RCC 7860 (cell line): ENCODE measurements around the gene FOXO6.

Experiments
- DNase-seq: peaks from one replicate; pipeline ENCODE4 v3.0.0-alpha.2; 2015; ENCODE audit warnings: low spot score
- FAIRE-seq: peaks from 2 replicates; lab custom pipeline; 2012; peaks lifted over from hg19 to GRCh38; lab: Jason Lieb, UNC

The FOXO6 gene

DNA sequence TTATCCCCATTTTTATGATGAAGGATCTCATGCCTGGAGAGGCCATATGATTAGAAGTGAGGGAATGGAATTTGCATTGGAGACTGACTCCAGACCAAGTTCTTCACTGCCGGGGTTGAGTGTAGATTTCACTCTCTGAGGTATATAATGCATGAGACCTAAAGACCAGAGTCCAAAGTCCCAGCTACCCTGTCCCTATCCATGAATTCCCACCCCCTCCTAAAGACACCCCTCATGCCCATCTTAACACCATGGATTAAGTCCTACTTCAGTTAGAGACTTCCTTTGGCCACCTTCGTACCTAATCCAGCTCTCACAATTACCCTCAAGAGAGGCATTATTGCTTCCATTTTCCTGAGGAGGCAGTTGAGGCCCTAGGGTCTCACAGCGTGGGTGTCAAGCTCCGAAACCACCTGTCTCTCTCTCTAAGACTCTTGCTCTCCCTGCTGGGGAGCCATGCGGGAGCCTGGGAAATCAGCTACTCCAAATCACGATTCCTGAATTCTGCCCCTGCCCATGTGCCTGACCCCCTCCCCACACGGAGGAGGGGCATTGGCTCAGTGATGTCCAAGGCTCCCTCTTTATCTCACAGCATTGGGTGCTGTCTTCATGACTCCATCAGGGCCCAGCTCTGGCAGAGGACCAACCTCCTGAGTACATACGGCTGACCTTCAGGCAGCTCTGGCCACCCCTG is 11.7 kb upstream of the FOXO6 start:
- FAIRE-seq (no peak), DNase-seq (no peak)

- FAIRE-seq (no peak), DNase-seq (no peak)
Measured at GRCh38 chr1:41350055-41350378, 11.2 kb upstream of the FOXO6 start.

DNA sequence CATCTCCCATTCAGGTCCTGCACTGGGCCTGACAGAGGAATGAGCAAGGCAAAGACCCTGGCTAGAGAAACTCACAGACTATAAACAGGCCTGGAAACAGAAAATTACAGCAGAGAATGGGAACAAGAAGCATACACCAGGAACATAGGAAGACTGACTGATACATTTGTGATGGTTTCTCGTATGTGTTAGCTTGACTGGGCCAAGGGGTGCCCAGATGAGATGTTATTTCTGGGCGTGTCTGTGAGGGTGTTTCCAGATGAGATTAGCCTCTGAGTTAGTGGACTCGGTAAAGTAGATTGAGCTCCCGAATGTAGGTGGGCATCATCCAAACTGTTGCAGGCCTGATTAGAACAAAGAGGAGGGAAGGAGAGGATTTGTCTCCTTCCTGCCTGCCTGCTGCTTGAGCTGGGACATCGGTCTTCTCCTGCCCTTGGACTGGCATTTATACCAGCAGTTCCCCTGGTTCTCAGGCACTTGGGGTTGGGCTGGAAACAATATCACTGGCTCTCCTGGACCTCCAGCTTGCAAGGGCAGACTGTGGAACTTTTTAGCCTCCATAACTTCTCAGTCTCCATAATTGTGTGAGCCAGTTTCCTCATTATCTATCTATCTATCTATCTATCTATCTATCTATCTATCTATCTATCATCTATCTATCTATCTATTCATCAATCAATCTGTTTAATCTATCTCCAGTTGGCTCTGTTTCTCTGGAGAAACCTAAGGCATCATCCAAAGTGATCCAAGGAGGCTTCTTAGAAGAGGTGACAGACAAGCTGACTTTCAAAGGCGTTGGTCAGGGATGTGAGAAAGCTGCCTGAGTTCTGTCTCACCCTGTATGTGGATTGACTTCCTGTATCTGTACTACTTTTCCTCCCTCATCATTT is 9.7 kb upstream of the FOXO6 start:
- no peak for DNase-seq
- no peak for FAIRE-seq

DNA sequence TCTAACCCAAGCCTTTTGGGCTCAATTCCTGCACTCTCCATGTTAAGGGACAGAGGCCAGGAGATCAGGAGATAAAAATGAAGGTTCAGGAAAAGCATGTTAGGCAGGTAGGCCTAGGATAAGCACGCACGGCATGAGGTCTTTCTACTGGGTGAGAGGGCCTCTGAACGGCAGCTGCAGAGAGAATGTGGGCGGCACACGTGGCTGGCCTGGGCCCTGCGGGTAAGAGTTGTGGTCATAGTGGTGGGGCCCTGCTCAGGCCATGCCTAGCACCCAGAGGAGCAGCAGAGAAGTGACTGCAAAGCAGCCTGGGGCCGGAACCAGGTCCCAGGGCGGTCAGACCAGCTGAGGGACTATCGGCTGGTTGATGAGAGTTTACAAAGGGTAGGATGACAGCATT is 7.5 kb upstream of the FOXO6 start:
- no peak for DNase-seq
- no peak for FAIRE-seq

DNA sequence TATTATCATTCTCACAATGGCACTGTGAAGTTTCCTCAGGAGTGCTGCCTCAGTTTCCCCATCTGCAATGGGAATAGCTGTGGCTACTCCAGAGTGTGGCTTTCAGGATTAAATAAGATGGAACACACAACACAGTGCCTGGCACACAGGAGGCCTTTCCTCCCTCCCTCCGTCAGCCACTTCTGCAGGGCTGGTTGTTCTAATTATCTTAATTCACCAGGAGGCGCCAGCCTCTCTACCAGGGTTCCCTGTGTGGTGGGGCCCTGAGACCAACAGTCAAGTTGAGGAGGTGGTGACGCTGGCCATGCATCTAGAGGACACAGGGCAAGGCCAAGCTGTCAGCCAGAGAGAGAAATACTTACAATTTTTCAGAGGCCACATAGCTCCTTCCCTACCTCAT is 6.3 kb upstream of the FOXO6 start:
- FAIRE-seq = no peak
- no peak for DNase-seq

DNA sequence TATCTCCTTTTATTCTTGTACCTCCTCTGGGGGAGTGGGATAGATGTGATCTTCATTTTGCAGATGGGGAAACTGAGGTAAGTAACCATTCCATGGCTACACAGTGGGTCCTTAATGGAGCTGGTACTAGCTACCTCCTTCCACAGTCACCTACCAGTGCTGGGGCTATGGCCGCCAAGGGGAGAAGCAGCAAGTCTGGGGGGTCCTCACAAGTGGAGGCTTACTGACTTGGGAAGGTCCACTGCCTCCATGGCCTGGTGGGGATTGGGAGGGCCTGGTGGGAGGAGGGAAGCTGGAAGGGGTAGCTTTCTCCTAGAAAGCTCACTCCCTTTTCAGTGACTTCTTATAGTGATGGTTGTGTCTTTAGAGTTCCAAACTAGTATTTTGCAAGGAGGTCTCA is 5.9 kb upstream of the FOXO6 start:
- FAIRE-seq = no peak
- DNase-seq = no peak

- no peak for FAIRE-seq
- no peak for DNase-seq
Measured at GRCh38 chr1:41355761-41356160, 5.5 kb upstream of the FOXO6 start.

GRCh38 chr1:41356752-41357151 is 4.5 kb upstream of the FOXO6 start:
- DNase-seq = no peak
- no peak for FAIRE-seq

- FAIRE-seq (no peak), DNase-seq (peak; percentile 33)
Measured at GRCh38 chr1:41357451-41358101, 3.7 kb upstream of the FOXO6 start.

GRCh38 chr1:41358131-41359021 is 2.9 kb upstream of the FOXO6 start:
- FAIRE-seq = no peak

GRCh38 chr1:41359211-41360073 is 1.8 kb upstream of the FOXO6 start:
- FAIRE-seq = no peak
- DNase-seq = no peak

More at GRCh38 chr1:41358131-41359021, 2.9 kb upstream of the FOXO6 start:
- no peak for DNase-seq

DNA sequence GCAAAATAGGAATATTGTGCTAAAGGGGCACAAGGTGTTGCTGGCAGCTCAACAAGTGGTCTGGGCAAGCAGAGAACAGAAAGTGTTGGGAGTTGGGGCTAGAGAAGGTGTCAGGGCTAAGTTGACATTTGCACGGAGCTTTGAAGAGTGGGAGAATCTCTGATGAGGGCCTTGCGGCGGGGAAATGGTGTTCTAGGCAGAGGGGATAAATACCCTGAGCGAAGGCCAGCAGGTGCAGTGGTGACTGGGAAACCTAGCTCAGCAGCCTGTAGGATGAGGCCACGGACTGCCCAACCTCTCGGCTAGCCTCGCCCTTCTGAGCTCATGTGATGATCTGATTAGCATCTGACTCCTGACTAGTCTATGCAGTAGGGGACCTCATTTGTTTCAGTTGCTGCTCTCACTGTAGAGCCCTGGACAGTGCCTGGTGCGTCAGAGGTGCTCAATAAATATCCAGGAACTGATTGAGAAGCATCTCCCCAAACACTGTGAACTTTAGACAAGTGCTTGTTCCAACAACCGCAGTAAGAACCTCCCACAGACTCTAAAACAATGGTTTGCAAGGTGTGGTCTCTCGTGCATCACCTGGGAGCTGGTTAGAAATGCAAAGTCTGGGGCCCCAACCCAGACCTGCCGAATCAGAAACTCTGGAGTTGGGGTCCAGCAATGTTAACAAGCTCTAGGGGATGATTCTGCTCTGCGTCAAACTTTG is 1.0 kb upstream of the FOXO6 start:
- DNase-seq (no peak), FAIRE-seq (no peak)

GRCh38 chr1:41361495-41362356 is 492 bp downstream of the FOXO6 start:
- no peak for FAIRE-seq
- no peak for DNase-seq

DNA sequence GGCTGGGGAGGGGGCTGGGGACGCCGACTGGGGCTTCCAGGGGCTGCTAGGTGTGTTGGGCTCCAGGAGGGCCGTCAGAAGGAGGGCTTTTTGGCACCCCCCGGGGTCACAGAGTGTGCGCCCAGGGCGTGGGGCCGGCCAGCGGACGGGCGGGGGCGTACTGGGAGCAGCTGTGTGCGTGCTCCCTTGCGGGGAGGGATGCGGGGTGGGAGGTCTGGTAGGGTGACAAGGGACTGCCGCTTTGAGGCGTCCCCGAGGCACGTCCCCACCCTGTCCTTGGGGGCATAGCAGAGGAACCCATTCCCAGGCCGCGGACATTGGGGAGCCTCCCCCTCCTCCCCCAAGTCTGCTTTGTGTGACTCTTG is 1.1 kb downstream of the FOXO6 start:
- FAIRE-seq (no peak), DNase-seq (no peak)

- FAIRE-seq (no peak), DNase-seq (no peak)
Measured at GRCh38 chr1:41362749-41363590, 1.7 kb downstream of the FOXO6 start.

GRCh38 chr1:41363591-41364320 is 2.5 kb downstream of the FOXO6 start:
- FAIRE-seq = no peak

More at GRCh38 chr1:41363591-41364320, 2.5 kb downstream of the FOXO6 start:
- no peak for DNase-seq
